HUES6 (cell line): ENCODE results near the gene PCMTD2.

ENCODE experiments used
- H3K27ac ChIP-seq: 2 replicates; pipeline ENCODE4 v1.7.0; 2013; ENCODE audit warnings: low read depth, mild to moderate bottlenecking, low read length, inconsistent platforms
- H3K27me3 ChIP-seq: 2 replicates; pipeline ENCODE4 v1.6.1; 2013; ENCODE audit warnings: low read length; ENCODE audit not compliant: control insufficient read depth, insufficient read depth
- H3K36me3 ChIP-seq: 2 replicates; pipeline ENCODE4 v1.6.1; 2013; ENCODE audit warnings: low read length; ENCODE audit not compliant: control insufficient read depth, insufficient read depth
- H3K4me1 ChIP-seq: 2 replicates; pipeline ENCODE4 v1.6.1; 2013; ENCODE audit warnings: low read length; ENCODE audit not compliant: control insufficient read depth, insufficient read depth
- H3K4me3 ChIP-seq: 2 replicates; pipeline ENCODE4 v1.5.1; 2013; ENCODE audit warnings: low read depth, low read length
- H3K9ac ChIP-seq: one replicate; pipeline ENCODE4 v1.6.1; 2013; ENCODE audit warnings: mild to moderate bottlenecking, low read length
- H3K9me3 ChIP-seq: 2 replicates; pipeline ENCODE4 v1.6.1; 2013; ENCODE audit warnings: low read depth, low read length; ENCODE audit not compliant: control insufficient read depth, insufficient read depth

PCMTD2 gene

DNA sequence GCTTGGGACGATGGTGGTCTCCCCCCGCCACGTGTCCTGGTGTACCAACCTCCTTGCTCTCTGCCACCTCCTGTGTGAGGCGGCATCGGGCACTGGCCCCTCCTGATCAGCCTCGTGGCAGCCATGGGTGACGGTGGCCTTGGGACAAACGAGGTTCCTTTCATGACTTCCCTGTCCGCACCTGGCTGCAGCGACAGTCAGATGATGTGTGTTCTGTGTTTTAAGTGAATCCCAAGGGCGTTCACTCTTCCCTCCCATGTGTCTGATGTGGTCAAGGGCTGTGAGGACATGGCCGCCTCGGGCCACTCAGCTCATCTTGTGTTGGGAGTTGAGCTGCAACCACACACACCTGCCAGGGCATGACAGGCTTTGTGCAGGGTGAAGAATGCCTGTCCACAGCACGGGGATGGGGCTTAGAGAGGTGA lies 30.4 kb upstream of the PCMTD2 start:
- Histone ChIP-seq H3K4me1 (peaks cover 7% of the 10 kb centered on the region), H3K27me3 (no peaks in the 10 kb centered on the region), H3K4me3 (no peak overlapping the region), H3K36me3 (no peaks in the 10 kb centered on the region), H3K27ac (no peak overlapping the region), H3K9ac (no peak overlapping the region), H3K9me3 (no peaks in the 10 kb centered on the region)

DNA sequence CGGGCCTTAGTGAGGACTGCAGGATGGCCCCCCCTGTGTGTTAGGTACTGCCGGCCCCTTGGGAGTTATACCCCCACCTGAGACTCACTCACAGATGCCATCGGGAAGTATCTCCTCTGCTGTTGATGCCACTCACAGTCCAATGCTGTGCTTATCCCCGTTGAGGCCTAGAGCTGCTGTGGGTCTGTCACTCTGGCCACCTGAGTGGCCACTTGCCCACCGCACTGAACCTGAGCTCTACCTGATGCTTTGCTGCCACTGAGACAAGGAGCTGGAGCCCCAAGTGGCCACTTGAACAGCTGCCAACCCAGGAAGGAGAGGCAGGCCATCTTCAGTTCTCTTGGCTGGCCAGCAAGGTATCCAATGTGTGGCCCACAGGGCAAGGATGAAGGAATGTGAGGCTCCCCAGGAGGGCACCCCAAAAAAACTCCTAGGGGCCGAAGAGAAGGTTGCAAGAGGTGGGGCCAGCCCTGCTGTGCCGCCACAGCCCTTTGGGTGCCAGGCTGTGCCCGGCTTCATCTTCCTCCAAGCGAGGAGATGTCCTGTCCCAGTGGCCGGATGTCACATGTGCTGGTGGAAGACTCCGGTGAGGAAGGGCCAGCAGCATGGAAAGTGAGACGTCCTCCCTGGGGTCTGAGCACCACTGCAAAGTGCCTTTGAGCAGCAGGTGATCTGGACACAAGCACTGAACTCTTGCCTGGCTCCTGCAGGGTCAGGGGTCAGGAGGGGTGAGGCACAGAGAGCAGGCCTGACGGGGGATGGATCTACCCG lies 29.5 kb upstream of the PCMTD2 start:
- Histone ChIP-seq H3K4me1 (peaks cover 7% of the 10 kb centered on the region), H3K9ac (no peak overlapping the region), H3K9me3 (no peaks in the 10 kb centered on the region), H3K27me3 (no peaks in the 10 kb centered on the region), H3K27ac (no peak overlapping the region), H3K4me3 (no peak overlapping the region), H3K36me3 (no peaks in the 10 kb centered on the region)

DNA sequence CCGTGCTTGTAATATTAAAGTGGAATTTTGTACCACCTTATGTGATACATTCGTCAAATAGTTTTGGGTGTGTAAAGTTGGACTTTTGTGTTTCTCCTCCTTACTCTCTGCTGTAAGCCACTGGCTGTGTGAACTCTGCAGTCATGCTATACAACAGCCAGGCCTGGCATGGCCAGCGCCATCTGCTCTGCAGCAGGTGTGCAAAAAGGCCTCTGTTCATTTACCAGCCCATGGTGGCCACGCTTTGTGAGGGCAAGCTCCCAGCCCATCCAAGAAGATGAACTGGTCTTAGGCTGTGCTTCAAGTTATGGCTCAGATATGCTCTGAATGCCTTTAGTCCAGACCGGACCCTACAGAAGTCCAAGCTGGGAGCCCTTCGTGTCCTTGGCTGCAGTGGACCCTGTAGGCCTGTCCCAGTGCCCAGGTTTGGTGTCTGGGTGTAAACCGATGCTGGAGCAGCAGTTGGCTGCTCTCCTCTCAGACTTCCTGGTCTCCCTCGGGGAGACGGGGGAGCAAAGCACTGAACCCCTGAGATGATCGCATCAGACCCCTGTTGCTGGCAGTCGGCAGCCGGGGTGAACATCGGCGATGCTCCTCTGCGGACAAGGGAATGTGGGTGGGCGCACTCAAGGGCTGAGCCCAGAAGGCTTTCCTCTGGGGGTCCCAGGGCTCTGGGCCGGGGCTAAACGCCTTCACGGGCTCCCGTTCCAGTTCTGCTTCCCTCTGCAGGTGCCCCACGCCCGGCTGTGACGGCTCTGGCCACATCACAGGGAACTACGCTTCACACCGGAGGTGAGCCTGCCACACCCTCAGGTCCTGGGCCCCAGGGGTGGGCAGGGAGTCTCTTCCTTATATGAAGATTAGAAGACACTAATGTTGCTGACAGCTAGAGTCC lies 28.6 kb upstream of the PCMTD2 start:
- Histone ChIP-seq H3K9ac (no peak overlapping the region), H3K36me3 (no peaks in the 10 kb centered on the region), H3K4me3 (no peak overlapping the region), H3K4me1 (peaks cover 7% of the 10 kb centered on the region), H3K9me3 (no peaks in the 10 kb centered on the region), H3K27me3 (no peaks in the 10 kb centered on the region), H3K27ac (no peak overlapping the region)

DNA sequence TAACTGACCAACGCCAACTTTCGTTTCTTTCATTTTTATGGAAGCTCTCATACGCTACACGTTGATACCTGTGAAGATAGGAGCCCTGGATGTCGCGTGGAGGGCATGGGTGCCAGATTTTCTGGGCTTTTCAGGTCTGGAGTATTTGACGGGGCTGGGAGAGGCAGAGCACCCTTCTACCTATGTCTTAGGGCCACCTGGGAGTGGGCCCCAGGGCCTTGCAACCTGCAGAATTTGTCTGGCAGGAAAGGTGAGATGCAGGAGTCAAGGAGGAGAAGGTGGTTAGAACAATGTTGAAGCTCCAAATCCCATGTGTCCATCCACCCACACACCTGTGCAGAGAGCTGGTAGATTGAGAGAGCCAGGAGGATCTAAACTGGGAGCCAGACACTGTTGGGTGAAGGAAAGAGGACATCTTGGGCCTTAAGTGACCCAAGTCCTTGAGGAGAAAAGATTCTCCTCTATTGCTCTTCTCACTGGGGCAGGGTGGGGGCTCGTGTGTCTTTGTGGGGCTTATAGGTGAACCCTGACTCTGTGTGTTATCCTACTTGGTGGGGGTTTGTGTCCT lies 27.4 kb upstream of the PCMTD2 start:
- no peaks in the 10 kb centered on the region for H3K27me3 ChIP-seq
- H3K9ac ChIP-seq, result no peak overlapping the region
- peaks cover 7% of the 10 kb centered on the region for H3K4me1 ChIP-seq
- H3K9me3 ChIP-seq, result no peaks in the 10 kb centered on the region
- H3K36me3 ChIP-seq, result no peaks in the 10 kb centered on the region
- no peak overlapping the region for H3K4me3 ChIP-seq
- no peak overlapping the region for H3K27ac ChIP-seq

DNA sequence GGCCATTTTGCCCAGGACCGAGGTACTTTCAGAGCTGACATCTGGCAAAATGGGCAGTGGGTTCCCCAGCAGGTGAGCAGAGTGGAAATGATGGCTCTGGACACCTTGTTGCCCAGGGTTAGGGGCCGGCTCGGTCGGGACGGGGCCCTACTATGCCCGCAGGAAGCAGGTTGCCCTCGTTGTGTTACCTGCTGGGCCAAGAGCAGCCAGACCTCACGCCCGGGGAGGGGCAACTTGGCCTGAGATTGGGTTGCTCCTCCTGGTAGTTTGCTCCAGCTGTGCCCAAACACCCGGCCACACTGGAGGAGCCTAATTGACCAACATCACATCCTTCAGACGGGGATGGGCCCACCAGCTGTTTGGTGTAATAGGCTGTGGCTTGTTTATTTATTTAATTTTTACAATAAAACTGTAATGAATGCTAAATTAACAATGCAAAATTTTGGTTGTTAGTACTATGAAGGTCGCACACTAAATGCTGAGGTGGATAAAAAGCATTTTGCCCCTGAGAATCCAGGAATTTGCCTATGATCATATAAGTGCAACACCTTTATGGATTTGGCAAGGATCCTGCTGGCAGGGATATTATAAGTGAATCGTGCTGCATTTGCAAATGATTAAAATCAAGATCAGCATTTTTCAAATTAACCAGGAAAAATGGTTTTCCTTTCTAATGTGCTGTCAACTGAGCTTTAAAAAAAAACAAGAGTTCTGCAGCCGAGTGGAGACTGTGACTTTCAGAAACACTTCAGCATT lies 26.6 kb upstream of the PCMTD2 start:
- Histone ChIP-seq H3K9ac (no peak overlapping the region), H3K27me3 (no peaks in the 10 kb centered on the region), H3K36me3 (no peaks in the 10 kb centered on the region), H3K27ac (no peak overlapping the region), H3K4me3 (no peak overlapping the region), H3K9me3 (0 out of 2 replicates have a peak, but pooled peaks cover 4% of the 10 kb centered on the region), H3K4me1 (peaks cover 2% of the 10 kb centered on the region)

DNA sequence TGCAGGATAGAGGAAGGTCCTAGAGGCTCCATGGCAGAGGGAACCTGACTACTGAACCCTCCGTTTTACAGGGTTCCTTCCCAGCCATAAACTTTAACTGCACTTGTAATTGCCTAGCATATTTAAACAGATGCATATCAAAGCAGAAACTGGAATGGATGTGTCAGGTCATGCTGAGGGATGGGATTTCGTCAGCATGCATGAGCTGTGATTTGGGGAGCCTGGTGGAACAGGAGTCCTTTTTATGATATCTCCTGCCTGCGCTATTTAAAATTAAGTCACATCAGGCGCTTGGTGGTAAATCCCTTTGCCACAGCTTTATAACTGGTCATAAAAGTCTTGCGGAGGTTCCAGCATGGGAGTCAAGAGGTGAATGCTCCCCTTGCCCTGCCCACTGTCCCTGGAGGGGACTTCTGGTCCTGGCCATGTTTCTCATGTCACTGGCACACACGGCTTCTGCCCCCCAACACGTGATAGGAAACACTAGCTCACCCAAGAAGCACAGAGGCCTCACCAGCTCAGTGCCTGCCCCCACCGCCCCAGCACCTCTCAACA lies 26.0 kb upstream of the PCMTD2 start:
- Histone ChIP-seq H3K27ac (no peak overlapping the region), H3K9ac (no peak overlapping the region), H3K27me3 (no peaks in the 10 kb centered on the region), H3K4me1 (no peaks in the 10 kb centered on the region), H3K36me3 (no peaks in the 10 kb centered on the region), H3K4me3 (no peak overlapping the region), H3K9me3 (0 out of 2 replicates have a peak, but pooled peaks cover 8% of the 10 kb centered on the region)

DNA sequence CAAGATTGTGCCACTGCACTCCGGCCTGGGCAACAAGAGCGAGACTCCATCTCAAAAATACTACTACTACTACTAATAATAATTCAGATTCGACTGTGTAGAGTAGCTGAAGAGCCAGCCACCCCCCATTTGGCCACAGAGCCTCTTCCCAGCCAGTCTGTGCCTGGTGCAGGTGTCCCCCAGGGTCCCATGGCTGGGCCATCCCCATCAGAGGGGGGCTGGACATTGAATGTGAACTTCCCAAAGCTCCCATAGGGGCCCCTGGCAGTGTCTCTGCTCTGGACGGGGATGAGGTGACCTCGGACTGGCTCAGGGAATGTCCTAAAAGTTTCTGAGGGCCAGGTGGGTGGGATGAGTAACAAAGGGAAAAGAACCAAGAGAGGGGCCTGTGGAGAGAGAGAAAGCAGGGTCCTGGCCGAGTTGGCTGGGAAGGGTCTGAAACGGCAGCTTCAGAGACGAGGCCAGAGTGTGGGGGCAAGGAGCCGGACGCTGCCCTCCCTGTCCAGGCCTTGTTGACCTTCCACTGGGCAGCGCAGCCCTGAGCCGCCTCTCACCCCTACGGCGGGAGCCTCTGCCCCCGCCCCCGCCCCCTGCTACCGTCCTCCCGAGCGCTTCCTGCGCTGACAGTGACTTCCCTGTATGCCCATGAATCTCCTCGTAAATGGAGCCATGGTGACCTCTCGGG lies 24.9 kb upstream of the PCMTD2 start:
- Histone ChIP-seq H3K9me3 (0 out of 2 replicates have a peak, but pooled peaks cover 8% of the 10 kb centered on the region), H3K27me3 (no peaks in the 10 kb centered on the region), H3K4me1 (no peaks in the 10 kb centered on the region), H3K27ac (no peak overlapping the region), H3K36me3 (no peaks in the 10 kb centered on the region), H3K4me3 (no peak overlapping the region), H3K9ac (no peak overlapping the region)

DNA sequence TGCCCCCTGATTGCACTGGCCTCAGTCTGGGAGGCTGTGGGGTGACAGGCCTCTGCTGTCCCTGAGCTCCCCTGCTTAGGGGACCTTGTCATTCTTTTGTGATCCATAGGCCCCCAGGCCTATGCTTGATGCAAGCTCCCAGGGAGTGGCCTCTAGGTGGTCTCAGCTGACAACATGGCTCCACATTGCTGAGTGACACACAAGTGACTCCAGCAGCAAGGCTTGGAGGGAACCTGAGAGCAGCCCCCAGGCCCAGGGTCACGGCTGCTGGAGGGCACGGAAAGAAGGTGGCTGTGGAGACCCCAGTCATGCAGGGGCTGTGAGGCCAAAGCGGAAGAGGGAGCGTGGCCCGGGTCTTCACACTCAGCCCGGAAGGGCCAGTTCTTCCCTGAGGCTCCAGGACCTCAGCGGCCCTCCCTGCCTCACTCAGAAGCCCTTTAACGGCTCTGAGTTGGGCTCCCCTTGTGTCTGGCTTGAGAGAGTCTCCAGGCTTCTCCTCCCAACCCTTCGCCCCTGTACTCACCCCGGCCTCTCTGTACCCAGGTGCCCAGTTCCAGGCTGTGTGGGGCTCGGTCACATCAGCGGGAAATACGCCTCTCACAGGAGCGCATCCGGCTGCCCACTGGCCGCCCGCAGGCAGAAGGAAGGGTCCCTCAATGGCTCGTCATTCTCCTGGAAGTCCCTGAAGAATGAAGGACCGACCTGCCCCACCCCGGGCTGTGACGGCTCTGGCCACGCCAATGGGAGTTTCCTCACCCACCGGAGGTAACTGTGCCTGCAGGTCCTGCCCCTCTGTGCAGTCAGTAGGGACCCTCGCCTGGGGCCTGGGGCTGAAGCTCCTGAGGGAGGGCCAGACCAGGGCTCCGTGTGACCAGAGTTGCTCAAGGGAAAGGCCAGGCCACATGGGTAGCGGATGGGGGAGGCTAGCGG lies 23.7 kb upstream of the PCMTD2 start:
- Histone ChIP-seq H3K9ac (no peak overlapping the region), H3K27ac (no peak overlapping the region), H3K4me1 (no peaks in the 10 kb centered on the region), H3K36me3 (no peaks in the 10 kb centered on the region), H3K9me3 (0 out of 2 replicates have a peak, but pooled peaks cover 12% of the 10 kb centered on the region), H3K27me3 (no peaks in the 10 kb centered on the region), H3K4me3 (no peak overlapping the region)

DNA sequence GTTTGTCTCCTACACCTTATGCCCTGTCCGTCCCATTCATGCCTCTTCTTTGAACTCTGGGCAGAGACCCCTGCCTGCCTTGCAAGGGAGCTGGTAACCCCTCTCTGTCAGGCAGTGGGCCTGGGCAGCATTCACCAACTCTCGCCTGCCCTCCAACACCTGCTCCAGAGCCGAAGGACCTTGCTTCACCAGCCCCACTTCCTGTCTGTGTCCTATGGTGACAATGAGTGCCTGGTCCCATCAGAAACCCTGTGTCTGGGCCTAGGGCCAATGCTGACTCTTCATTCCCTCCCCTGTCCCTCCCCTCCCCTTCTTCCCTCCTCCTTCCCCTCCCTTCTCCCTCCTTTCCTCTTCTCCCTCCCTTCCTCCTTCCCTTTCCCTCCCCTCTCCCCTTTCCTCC lies 22.8 kb upstream of the PCMTD2 start:
- Histone ChIP-seq H3K4me1 (no peaks in the 10 kb centered on the region), H3K9me3 (0 out of 2 replicates have a peak, but pooled peaks cover 12% of the 10 kb centered on the region), H3K27me3 (no peaks in the 10 kb centered on the region), H3K4me3 (no peak overlapping the region), H3K9ac (no peak overlapping the region), H3K27ac (no peak overlapping the region), H3K36me3 (no peaks in the 10 kb centered on the region)
